Measurements from ENCODE around the gene PGAP1.

DNA sequence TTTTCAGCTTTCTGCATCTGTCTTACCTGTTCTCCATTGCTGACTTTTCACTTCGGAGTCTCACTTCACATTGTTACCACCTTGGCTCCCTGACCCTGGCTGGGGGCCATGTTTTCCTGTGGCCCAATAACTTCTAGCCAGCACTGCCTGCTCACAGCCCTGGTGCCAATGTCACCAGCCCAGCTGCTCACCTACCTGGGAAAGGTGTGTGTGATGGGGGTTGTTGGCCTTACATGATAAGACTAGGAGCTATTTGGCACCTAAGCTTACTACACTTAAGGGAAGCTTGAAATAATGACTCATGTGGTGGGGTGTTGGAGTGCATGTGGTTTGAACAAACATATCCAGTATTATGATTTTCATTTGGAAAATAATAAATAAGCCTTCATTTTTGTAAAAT, 37.5 kb upstream of the PGAP1 start:
- TF ChIP-seq, protein P1, sequence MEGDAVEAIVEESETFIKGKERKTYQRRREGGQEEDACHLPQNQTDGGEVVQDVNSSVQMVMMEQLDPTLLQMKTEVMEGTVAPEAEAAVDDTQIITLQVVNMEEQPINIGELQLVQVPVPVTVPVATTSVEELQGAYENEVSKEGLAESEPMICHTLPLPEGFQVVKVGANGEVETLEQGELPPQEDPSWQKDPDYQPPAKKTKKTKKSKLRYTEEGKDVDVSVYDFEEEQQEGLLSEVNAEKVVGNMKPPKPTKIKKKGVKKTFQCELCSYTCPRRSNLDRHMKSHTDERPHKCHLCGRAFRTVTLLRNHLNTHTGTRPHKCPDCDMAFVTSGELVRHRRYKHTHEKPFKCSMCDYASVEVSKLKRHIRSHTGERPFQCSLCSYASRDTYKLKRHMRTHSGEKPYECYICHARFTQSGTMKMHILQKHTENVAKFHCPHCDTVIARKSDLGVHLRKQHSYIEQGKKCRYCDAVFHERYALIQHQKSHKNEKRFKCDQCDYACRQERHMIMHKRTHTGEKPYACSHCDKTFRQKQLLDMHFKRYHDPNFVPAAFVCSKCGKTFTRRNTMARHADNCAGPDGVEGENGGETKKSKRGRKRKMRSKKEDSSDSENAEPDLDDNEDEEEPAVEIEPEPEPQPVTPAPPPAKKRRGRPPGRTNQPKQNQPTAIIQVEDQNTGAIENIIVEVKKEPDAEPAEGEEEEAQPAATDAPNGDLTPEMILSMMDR (IDR thresholded peaks at IDR 0.05) = no peak
- no peak for TF ChIP-seq POLR2A (IDR thresholded peaks at IDR 0.05)
